ENCODE measurements around the gene DUSP16.

Gene DUSP16

GRCh38 chr12:12488823-12489550 is 73.7 kb downstream of the DUSP16 start:
- no peaks in the 10 kb centered on the region for H3K9me3 ChIP-seq (ENCODE audit: control insufficient read depth, low read length)
- H3K27me3 ChIP-seq (replicated peaks; ENCODE audit: control insufficient read depth, insufficient read depth, low read length) = no peaks in the 10 kb centered on the region
- no peak overlapping the region for H3K4me3 ChIP-seq (ENCODE audit: low read length)
- DNase-seq (ENCODE audit: low read depth) = no peak
- no peaks in the 10 kb centered on the region for H3K4me1 ChIP-seq (ENCODE audit: control insufficient read depth, insufficient read depth, low read length)
- H3K36me3 ChIP-seq (ENCODE audit: control insufficient read depth, insufficient read depth, low read length, severe bottlenecking) = peaks cover 5% of the 10 kb centered on the region
- H3K9ac ChIP-seq (ENCODE audit: low read length) = no peak overlapping the region

GRCh38 chr12:12488296-12488695 is 74.4 kb downstream of the DUSP16 start:
- DNase-seq (ENCODE audit: low read depth) = no peak
- no peak overlapping the region for H3K9ac ChIP-seq (ENCODE audit: low read length)
- H3K36me3 ChIP-seq (ENCODE audit: control insufficient read depth, insufficient read depth, low read length, severe bottlenecking) = peaks cover 5% of the 10 kb centered on the region
- no peaks in the 10 kb centered on the region for H3K4me1 ChIP-seq (ENCODE audit: control insufficient read depth, insufficient read depth, low read length)
- no peak overlapping the region for H3K4me3 ChIP-seq (ENCODE audit: low read length)
- no peaks in the 10 kb centered on the region for H3K9me3 ChIP-seq (ENCODE audit: control insufficient read depth, low read length)
- H3K27me3 ChIP-seq (replicated peaks; ENCODE audit: control insufficient read depth, insufficient read depth, low read length) = no peaks in the 10 kb centered on the region

GRCh38 chr12:12487490-12487889 is 75.2 kb downstream of the DUSP16 start:
- DNase-seq (ENCODE audit: low read depth) = no peak
- Histone ChIP-seq H3K9me3 (ENCODE audit: control insufficient read depth, low read length) (no peaks in the 10 kb centered on the region), H3K27me3 (replicated peaks; ENCODE audit: control insufficient read depth, insufficient read depth, low read length) (no peaks in the 10 kb centered on the region), H3K9ac (ENCODE audit: low read length) (no peak overlapping the region), H3K4me1 (ENCODE audit: control insufficient read depth, insufficient read depth, low read length) (no peaks in the 10 kb centered on the region), H3K4me3 (ENCODE audit: low read length) (no peak overlapping the region), H3K36me3 (ENCODE audit: control insufficient read depth, insufficient read depth, low read length, severe bottlenecking) (peaks cover 5% of the 10 kb centered on the region)

GRCh38 chr12:12486661-12487240 is 75.9 kb downstream of the DUSP16 start:
- H3K4me3 ChIP-seq (ENCODE audit: low read length) = no peak overlapping the region
- no peaks in the 10 kb centered on the region for H3K27me3 ChIP-seq (replicated peaks; ENCODE audit: control insufficient read depth, insufficient read depth, low read length)
- H3K4me1 ChIP-seq (ENCODE audit: control insufficient read depth, insufficient read depth, low read length) = no peaks in the 10 kb centered on the region
- no peak for DNase-seq (ENCODE audit: low read depth)
- no peaks in the 10 kb centered on the region for H3K9me3 ChIP-seq (ENCODE audit: control insufficient read depth, low read length)
- H3K9ac ChIP-seq (ENCODE audit: low read length) = no peak overlapping the region
- H3K36me3 ChIP-seq (ENCODE audit: control insufficient read depth, insufficient read depth, low read length, severe bottlenecking) = peaks cover 5% of the 10 kb centered on the region

- no peak overlapping the region for H3K9ac ChIP-seq (ENCODE audit: low read length)
- H3K4me3 ChIP-seq (ENCODE audit: low read length) = no peak overlapping the region
- DNase-seq (ENCODE audit: low read depth) = no peak
- no peaks in the 10 kb centered on the region for H3K27me3 ChIP-seq (replicated peaks; ENCODE audit: control insufficient read depth, insufficient read depth, low read length)
- H3K36me3 ChIP-seq (ENCODE audit: control insufficient read depth, insufficient read depth, low read length, severe bottlenecking) = peaks cover 13% of the 10 kb centered on the region
- H3K9me3 ChIP-seq (ENCODE audit: control insufficient read depth, low read length) = no peaks in the 10 kb centered on the region
- no peaks in the 10 kb centered on the region for H3K4me1 ChIP-seq (ENCODE audit: control insufficient read depth, insufficient read depth, low read length)
Measured at GRCh38 chr12:12483438-12483837, 79.2 kb downstream of the DUSP16 start.

GRCh38 chr12:12482959-12483358 is 79.7 kb downstream of the DUSP16 start:
- Histone ChIP-seq H3K9me3 (ENCODE audit: control insufficient read depth, low read length) (no peaks in the 10 kb centered on the region), H3K27me3 (replicated peaks; ENCODE audit: control insufficient read depth, insufficient read depth, low read length) (no peaks in the 10 kb centered on the region), H3K4me1 (ENCODE audit: control insufficient read depth, insufficient read depth, low read length) (no peaks in the 10 kb centered on the region), H3K4me3 (ENCODE audit: low read length) (no peak overlapping the region), H3K9ac (ENCODE audit: low read length) (no peak overlapping the region), H3K36me3 (ENCODE audit: control insufficient read depth, insufficient read depth, low read length, severe bottlenecking) (peaks cover 13% of the 10 kb centered on the region)
- no peak for DNase-seq (ENCODE audit: low read depth)

GRCh38 chr12:12482150-12482761 is 80.4 kb downstream of the DUSP16 start:
- H3K27me3 ChIP-seq (replicated peaks; ENCODE audit: control insufficient read depth, insufficient read depth, low read length) = no peaks in the 10 kb centered on the region
- DNase-seq (ENCODE audit: low read depth) = no peak
- no peak overlapping the region for H3K9ac ChIP-seq (ENCODE audit: low read length)
- no peaks in the 10 kb centered on the region for H3K4me1 ChIP-seq (ENCODE audit: control insufficient read depth, insufficient read depth, low read length)
- H3K9me3 ChIP-seq (ENCODE audit: control insufficient read depth, low read length) = no peaks in the 10 kb centered on the region
- H3K36me3 ChIP-seq (ENCODE audit: control insufficient read depth, insufficient read depth, low read length, severe bottlenecking) = peaks cover 18% of the 10 kb centered on the region
- no peak overlapping the region for H3K4me3 ChIP-seq (ENCODE audit: low read length)

- Histone ChIP-seq H3K9me3 (ENCODE audit: control insufficient read depth, low read length) (no peaks in the 10 kb centered on the region), H3K36me3 (ENCODE audit: control insufficient read depth, insufficient read depth, low read length, severe bottlenecking) (peaks cover 24% of the 10 kb centered on the region), H3K4me3 (ENCODE audit: low read length) (no peak overlapping the region), H3K27me3 (replicated peaks; ENCODE audit: control insufficient read depth, insufficient read depth, low read length) (no peaks in the 10 kb centered on the region), H3K4me1 (ENCODE audit: control insufficient read depth, insufficient read depth, low read length) (no peaks in the 10 kb centered on the region), H3K9ac (ENCODE audit: low read length) (no peak overlapping the region)
- no peak for DNase-seq (ENCODE audit: low read depth)
Measured at GRCh38 chr12:12481631-12482030, 81.0 kb downstream of the DUSP16 start.

- Histone ChIP-seq H3K9me3 (ENCODE audit: control insufficient read depth, low read length) (no peaks in the 10 kb centered on the region), H3K4me3 (ENCODE audit: low read length) (no peak overlapping the region), H3K4me1 (ENCODE audit: control insufficient read depth, insufficient read depth, low read length) (no peaks in the 10 kb centered on the region), H3K36me3 (ENCODE audit: control insufficient read depth, insufficient read depth, low read length, severe bottlenecking) (peaks cover 33% of the 10 kb centered on the region), H3K27me3 (replicated peaks; ENCODE audit: control insufficient read depth, insufficient read depth, low read length) (no peaks in the 10 kb centered on the region), H3K9ac (ENCODE audit: low read length) (no peak overlapping the region)
- no peak for DNase-seq (ENCODE audit: low read depth)
Measured at GRCh38 chr12:12480074-12480473, 82.6 kb downstream of the DUSP16 start.

GRCh38 chr12:12477532-12477890 is 85.2 kb downstream of the DUSP16 start:
- no peaks in the 10 kb centered on the region for H3K27me3 ChIP-seq (replicated peaks; ENCODE audit: control insufficient read depth, insufficient read depth, low read length)
- H3K9ac ChIP-seq (ENCODE audit: low read length) = no peak overlapping the region
- H3K4me1 ChIP-seq (ENCODE audit: control insufficient read depth, insufficient read depth, low read length) = no peaks in the 10 kb centered on the region
- H3K9me3 ChIP-seq (ENCODE audit: control insufficient read depth, low read length) = no peaks in the 10 kb centered on the region
- peaks cover 33% of the 10 kb centered on the region for H3K36me3 ChIP-seq (ENCODE audit: control insufficient read depth, insufficient read depth, low read length, severe bottlenecking)
- DNase-seq (ENCODE audit: low read depth) = no peak
- no peak overlapping the region for H3K4me3 ChIP-seq (ENCODE audit: low read length)

GRCh38 chr12:12476857-12477531 is 85.7 kb downstream of the DUSP16 start:
- H3K27me3 ChIP-seq (replicated peaks; ENCODE audit: control insufficient read depth, insufficient read depth, low read length) = no peaks in the 10 kb centered on the region

More at GRCh38 chr12:12476857-12477531, 85.7 kb downstream of the DUSP16 start:
- no peak for DNase-seq (ENCODE audit: low read depth)
- peaks cover 33% of the 10 kb centered on the region for H3K36me3 ChIP-seq (ENCODE audit: control insufficient read depth, insufficient read depth, low read length, severe bottlenecking)
- H3K4me3 ChIP-seq (ENCODE audit: low read length) = no peak overlapping the region
- no peaks in the 10 kb centered on the region for H3K4me1 ChIP-seq (ENCODE audit: control insufficient read depth, insufficient read depth, low read length)
- no peak overlapping the region for H3K9ac ChIP-seq (ENCODE audit: low read length)
- no peaks in the 10 kb centered on the region for H3K9me3 ChIP-seq (ENCODE audit: control insufficient read depth, low read length)

Measured in adipocyte (in vitro differentiated cells).